HL-60/S4 treated with phorbol 12-myristate 13-acetate at 8.2 ng/mL for 4 days and 3 days (cell line): ENCODE results near the gene FRMD4A.

ENCODE experiments used
- in situ Hi-C: fragments of 300-500 bp; cut with MboI; formaldehyde crosslinking; loops from 2 replicates; pipeline ENCODE4 v1.15.0; 2022; ENCODE audit warnings: low sequenced_read_pairs

The FRMD4A gene

GRCh38 chr10:13994932-13995331 lies 335.8 kb downstream of the FRMD4A start:
- in situ Hi-C loops = no loop called here

DNA sequence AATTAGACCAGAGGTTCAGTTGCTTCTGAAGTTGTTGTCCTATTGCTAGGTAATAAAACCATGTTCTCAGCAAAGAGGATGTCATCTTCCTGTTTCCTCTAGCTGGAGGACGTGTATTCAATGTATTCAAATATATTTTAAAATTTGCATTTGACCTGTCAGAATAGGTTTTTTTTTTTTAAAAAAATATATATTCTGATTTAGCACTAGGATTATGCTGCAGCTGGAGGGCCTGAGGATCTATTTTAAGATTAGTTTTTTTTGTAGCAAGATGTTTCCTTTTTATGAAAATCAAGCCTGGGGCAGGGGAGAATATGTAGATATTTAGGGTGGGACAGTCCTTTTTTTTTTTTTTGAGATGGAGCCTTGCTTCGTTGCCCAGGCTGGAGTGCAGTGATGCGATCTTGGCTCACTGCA lies 337.0 kb downstream of the FRMD4A start:
- in situ Hi-C loops = no loop called here

DNA sequence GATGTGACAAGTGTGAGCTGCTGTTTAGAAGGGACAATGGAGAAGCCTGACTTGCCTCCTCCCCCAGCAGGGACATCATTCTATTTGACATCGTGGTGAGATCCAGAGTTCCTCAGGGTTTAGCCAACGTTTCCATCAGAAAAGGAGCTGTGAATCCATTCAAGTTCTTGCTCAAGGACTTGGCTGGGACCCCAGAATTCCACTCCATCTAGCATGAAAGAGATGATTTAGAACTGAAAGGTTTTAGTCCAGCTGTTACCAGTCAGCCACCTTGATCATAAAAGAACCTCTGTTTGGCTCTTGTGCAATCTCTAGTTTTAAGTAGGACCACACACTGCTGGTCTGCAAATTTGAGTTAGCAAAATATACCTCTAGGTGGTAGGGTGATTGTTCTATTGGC lies 337.6 kb downstream of the FRMD4A start:
- in situ Hi-C loops = no loop called here

- in situ Hi-C loops = no loop called here
Observed at GRCh38 chr10:13991353-13991752, 339.4 kb downstream of the FRMD4A start.

- in situ Hi-C loops = no loop called here
Observed at GRCh38 chr10:13990946-13991345, 339.8 kb downstream of the FRMD4A start.

- in situ Hi-C loops = no loop called here
Observed at GRCh38 chr10:13990392-13990805, 340.3 kb downstream of the FRMD4A start.

GRCh38 chr10:13989616-13990015 lies 341.1 kb downstream of the FRMD4A start:
- in situ Hi-C loops = no loop called here

DNA sequence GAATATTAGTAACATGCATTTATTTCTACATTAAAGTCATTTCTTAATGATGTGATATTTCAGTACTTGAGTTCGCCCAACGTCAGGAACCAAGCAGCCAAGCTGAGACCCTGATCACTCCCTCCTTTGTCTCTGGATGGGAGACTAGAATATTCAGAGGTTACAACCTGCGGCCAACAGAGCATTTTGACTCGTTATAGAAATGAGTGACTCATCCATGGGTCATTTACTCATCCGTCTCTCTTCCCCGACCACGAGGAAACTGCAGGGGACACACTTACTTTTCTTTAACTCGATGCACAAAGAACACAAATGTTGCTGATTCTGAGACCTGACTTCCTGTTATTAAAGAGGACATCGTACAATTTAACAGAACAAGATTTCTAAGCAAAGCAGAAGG lies 343.3 kb downstream of the FRMD4A start:
- in situ Hi-C loops = no loop called here

- in situ Hi-C loops = no loop called here
Observed at GRCh38 chr10:13984647-13985155, 346.0 kb downstream of the FRMD4A start.

DNA sequence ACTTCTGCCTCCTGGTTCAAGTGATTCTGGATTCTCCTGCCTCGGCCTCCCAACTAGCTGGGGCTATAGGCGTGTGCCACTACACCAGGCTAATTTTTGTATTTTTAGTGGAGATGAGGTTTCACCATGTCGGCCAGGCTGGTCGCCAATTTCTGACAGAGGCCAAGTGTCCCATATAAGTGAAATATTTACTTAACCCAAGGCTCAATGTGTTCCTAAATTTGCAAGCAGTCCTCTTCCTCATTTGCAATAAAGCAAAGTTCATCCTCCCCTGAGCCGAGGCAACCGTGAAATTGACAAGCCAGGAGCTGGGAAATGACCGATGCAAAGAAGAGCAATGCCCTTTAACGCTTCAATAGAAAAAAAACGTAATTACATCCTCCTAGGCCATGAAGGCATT lies 347.7 kb downstream of the FRMD4A start:
- in situ Hi-C loops = no loop called here

- in situ Hi-C loops = no loop called here
Observed at GRCh38 chr10:13978533-13979115, 352.1 kb downstream of the FRMD4A start.

- in situ Hi-C loops = no loop called here
Observed at GRCh38 chr10:13977861-13978532, 352.7 kb downstream of the FRMD4A start.

DNA sequence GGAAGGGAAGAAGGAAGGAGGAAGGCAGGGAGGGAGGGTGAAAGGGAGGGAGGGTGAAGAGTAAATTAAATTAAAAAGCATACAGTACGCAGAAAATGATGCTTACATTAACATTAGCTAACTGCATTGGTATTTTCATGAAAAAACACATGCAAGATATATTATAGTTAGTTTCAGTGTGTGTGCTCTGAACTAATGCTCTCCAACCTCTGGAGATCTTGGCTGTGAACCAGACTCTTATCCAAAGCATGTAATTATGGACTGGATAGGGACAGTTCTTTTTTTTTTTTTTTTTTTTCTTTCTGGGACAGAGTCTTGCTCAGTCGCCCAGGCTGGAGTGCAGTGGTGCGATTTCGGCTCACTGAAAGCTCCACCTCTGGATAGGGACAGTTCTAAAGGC lies 357.0 kb downstream of the FRMD4A start:
- in situ Hi-C loops = no loop called here

DNA sequence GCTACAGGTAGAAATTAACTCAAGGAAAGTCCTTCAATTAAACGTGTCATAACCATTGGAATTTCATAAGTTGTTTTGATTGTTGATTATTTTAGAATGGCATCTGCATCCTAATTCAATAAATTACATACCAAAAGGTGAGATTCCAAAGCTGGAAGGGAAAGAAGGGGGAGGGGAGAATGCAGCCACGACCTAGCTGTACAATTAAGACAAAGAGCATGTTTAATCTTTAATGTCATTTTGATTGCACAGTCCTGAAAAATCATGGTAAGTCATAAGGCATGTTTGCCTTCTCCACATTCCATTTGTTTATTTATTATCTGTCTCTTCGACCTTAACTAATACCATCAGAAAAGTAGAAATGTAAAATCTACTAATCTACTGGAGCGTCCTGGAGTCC lies 358.1 kb downstream of the FRMD4A start:
- in situ Hi-C loops = no loop called here

DNA sequence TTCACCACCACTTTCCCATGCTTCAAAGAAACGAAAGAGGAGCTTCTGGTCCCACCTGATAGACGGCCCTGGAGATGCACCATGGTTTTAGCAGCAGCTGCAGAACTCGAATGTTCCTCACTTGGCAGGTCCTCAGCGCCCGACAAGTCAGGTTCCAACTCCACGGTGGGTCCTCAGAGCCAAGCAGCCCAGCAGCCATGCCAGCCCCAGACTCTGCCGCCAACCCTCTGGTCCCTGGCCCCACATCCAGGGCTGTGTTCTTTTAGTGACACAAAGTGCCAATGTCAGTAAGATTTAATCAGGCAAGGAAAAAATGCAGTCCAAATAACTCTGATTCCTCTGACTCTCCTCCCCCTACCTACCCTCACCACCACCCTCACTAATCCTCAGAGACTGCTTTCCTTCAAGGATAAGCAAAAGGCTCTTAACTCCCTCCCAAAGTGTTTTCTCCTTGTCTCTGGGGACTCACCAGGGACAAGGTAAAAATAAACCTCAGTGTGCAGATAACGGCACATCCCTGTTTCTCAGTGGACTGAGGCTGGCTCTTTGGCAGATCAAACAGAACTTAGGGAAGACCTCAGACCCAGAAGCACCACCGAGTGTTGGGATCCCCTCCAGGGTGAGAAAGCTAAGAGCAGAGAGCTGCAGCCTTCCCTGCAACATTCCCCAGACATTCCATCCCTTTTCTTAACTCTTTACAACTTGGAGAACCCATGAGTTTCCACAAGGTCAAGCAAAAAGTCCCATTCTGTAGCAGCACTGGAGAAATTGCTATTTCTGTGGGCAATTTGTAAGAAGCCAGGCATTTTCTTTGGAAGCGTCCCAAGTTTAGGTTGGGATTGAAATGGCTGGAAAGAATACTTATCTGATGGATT lies 358.9 kb downstream of the FRMD4A start:
- in situ Hi-C loops = no loop called here

DNA sequence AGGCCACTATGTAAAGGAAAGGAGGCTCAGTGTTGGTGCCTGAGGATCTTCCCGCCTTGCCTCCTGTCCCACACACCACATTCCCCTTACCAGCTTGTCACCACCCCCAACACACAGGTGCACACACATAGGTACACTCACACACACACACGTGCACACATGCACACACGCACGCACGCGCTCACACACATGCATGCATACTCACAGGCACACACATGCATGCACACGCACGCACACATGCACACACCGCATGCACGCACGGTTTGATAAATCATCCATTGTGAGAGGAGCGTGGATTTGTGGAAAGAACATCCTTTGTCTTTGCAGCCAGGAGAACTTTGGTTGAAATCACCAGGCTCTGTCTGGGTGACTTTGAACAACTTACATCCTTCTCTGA lies 359.8 kb downstream of the FRMD4A start:
- in situ Hi-C loops = no loop called here

GRCh38 chr10:13970236-13970956 lies 360.3 kb downstream of the FRMD4A start:
- in situ Hi-C loops = no loop called here

- in situ Hi-C loops = no loop called here
Observed at GRCh38 chr10:13969792-13970140, 361.0 kb downstream of the FRMD4A start.

GRCh38 chr10:13969118-13969791 lies 361.5 kb downstream of the FRMD4A start:
- in situ Hi-C loops = no loop called here

GRCh38 chr10:13961853-13962252 lies 368.9 kb downstream of the FRMD4A start:
- in situ Hi-C loops = no loop called here

GRCh38 chr10:13961097-13961496 lies 369.6 kb downstream of the FRMD4A start:
- in situ Hi-C loops = no loop called here
